ENCODE data around the gene TNPO3.
"Not testable (repeated sequence)": the region's sequence is repeated elsewhere in the genome, so short reads cannot be mapped to it uniquely, and the experiment has no call there.

TNPO3 gene

GRCh38 chr7:129013048-129013724, 41.7 kb downstream of the TNPO3 start:
- no peak for DNase-seq

GRCh38 chr7:129012641-129013040, 42.3 kb downstream of the TNPO3 start:
- DNase-seq: no peak

GRCh38 chr7:129010075-129010474, 44.8 kb downstream of the TNPO3 start:
- DNase-seq: no peak

DNA sequence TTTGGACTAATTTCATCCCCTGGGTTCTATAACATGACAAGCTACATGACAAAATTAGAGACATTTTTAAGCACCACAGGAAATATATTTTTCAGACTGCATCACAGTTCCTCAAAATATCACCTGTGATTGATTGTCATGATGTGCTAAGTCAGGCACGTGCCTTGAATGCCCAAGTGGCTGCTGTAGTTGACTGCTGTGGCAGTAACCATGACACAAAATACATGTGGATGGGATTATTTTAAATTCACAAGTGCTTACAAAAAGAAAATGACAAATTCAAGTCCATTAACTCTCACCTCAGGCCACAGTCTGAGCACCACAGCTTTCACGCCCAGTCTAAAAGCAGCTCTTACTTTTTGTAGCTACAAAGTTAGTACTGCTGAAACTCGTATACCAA, 45.5 kb downstream of the TNPO3 start:
- no peak for DNase-seq

DNA sequence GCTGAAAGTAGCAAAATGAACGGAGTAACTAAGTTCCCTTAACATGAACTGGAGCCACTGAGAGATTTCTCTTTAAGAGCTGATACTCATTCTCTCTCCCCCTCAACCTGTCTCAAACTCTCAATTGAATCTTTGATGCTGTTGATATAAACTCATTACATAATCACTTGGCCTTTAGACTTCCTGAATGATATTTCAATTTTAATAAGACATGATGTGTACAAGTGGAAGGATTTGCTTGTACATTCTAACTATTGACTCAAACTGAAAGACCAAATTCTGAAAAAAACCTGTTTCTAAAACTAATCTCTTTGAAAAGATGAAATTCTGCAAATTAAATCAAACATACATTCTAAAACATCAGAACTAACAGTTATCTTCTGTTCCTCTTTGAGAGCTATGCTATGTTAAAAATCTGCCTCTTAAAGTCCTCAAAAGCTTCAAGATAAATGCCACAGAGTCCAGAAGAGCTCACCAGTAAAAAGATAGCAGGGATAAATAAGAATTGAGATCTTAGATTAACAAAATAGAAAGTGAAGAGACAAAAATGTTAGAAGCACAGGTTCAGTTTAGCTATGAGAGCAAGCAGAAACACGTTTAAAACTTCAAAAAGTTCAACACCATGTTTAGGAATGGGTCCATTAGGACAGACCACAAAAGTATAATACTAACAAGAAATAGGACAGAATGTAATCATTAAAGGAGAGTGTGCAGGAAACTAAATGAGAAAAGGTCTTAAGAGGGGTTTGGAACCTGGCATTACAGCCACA, 46.1 kb downstream of the TNPO3 start:
- DNase-seq: no peak

DNA sequence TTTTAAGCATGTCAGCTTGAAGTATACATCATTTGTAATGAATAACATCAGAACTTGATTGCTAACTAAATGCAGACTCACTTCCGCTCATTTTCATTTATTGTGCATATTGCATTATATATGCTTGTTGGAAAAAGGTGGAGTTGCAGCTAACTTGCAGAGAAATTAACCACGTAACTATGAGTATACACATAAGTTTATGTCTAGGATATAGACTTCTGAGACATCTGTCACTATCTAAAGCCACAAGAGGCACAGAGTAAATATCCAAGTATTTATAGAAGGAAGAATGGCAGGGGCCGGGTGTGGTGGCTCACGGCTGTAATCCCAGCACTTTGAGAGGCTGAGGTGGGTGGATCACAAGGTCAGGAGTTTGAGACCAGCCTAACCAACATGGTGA, 47.3 kb downstream of the TNPO3 start:
- DNase-seq: no peak

DNA sequence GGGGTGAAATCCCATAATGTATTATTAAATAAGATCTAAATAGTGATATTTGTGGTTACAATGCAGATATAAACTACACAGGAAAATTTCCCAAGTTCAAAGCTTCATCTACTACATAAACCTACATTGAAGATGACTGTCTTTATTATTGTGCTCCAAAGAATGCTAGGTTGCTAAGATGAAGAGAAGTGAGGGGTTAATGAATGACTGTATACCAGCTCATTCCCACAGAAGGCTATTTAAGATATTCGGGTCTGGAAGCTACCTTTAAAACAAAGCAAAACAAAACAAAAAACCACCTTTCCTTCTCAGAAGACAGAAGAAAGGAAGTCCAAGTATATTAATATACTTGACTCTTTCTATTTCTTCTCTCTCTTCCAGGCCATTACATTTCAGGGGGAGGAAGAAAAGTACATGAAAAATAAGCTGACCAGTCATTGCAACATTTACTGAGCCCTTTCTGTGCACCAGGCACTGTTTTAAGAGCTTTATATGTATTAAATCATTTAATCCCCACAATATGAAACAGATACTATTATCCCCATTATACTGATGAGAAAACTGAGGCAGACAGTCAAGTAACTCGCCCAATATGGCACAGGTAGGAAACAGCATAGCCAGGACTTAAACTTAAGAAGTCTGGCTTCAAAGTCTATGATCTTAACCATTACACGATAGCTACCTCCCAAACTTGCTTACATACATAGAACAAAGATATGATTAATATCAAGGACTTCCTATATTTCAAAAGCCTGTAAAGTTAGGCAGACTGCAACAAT, 48.1 kb downstream of the TNPO3 start:
- DNase-seq: no peak

- DNase-seq: no peak
Measured at GRCh38 chr7:129005186-129005585, 49.7 kb downstream of the TNPO3 start.

GRCh38 chr7:128997181-128997580, 57.7 kb downstream of the TNPO3 start:
- no peak for DNase-seq

GRCh38 chr7:128994560-128994959, 60.4 kb downstream of the TNPO3 start:
- not testable (repeated sequence) for DNase-seq

GRCh38 chr7:128993419-128993818, 61.5 kb downstream of the TNPO3 start:
- no peak for DNase-seq

- no peak for DNase-seq
Measured at GRCh38 chr7:128989961-128990360, 65.0 kb downstream of the TNPO3 start.

GRCh38 chr7:128988372-128988771, 66.5 kb downstream of the TNPO3 start:
- no peak for DNase-seq

DNA sequence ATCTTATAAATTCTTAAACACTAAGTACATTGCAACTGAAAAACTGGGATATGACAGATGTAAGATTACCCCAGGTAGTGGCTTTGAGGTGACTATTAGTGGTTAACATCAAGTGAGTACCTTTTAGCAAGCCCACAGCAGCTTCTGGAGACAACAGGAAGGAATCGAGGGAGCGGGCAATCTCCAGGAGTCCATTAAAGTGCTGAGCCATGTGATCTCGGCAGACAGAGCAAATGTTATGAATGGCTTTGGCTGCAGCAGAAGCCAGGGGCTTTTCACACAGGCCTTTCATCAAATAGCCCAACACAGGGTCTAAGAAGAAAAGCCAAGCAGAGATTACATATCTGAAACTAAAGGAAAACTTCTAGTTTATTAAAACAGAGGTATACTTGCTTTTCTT, 68.3 kb downstream of the TNPO3 start:
- DNase-seq: no peak

- DNase-seq: no peak
Measured at GRCh38 chr7:128985660-128986059, 69.3 kb downstream of the TNPO3 start.

- no peak for DNase-seq
Measured at GRCh38 chr7:128982105-128982504, 72.8 kb downstream of the TNPO3 start.

GRCh38 chr7:128974241-128974934, 80.5 kb downstream of the TNPO3 start:
- no peak for DNase-seq

DNA sequence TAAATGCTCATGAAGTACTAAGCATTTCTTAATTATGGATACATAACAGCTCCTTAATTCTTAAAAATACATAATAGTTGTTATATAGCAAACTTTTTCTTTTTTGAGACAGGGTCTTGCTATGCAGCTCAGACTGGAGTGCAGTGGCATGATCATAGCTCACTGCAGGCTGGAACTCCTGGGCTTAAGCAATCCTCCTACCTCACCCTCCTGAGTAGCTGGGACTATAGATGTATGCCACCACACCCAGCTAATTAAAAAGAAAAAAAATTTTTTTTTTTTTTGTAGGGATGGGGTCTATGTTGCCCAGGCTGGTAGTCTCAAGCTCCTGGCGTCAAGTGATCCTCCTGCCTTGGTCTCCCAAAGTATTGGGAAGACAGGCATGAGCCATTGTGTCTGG, 86.3 kb downstream of the TNPO3 start:
- no peak for DNase-seq

DNA sequence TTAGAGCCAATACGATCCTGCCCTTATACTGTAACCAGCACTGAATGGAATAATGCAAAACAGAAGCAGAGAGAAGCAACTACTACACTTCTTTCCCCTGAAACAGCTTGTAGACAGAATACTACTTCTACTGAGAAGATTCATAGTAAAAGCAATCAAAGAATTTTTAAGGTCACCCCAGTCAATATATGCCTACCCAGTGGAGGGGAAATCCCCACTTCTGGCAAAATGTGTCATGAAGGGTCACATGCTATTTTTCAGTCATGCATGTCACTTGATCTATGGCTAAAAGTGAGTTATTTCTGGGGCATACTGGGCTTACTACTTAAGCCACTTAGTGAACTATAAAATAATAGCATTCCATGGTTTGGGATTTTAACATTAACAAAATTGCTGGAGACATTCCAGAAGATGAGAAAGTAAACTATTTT, 91.6 kb downstream of the TNPO3 start:
- no peak for DNase-seq

DNA sequence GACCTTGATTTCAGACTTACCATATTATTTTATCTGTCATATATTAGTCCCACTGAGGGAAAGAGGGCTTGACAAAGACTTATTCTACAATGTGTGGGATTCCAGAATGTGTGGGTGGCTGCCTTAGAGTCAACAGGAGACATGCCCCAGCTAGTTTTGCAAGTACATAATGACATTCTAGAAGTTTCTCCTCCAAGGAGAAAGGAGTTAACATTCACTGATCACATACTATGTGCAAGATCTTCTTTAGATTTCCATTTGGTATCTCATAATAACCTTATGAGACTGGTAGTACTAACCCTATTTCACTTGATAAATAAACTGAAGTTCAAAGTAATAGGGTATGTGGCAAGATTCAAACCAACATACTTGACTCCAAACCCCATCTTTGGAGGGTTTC, 92.0 kb downstream of the TNPO3 start:
- no peak for DNase-seq

DNA sequence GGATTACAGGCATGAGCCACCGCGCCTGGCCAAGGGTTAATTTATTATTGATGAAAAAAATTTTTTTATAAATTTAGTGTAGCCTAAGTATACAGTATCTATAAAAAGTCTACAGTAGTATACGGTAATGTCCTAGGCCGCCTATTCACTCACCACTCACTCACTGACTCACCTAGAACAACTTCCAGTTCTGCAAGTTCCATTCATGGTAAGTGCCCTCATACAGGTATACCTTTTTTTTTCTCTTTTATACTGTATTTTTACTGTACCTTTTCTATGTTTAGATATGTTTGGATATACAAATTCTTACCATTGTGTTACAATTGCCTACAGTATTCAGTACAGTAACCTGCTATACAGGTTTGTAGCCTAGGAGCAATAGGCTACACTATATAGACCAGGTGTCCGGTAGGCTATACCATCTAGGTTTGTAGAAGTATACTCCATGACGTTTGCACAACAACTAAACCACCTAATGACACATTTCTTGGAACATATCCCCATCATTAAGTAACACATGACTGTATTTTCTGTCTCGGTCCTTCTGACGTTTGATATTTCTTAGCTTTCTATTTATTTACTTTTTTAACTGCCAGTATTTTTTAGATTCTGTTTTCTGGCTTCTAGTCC, 93.8 kb downstream of the TNPO3 start:
- no peak for DNase-seq

- DNase-seq: no peak
Measured at GRCh38 chr7:128959296-128959695, 95.6 kb downstream of the TNPO3 start.

- no peak for DNase-seq
Measured at GRCh38 chr7:128955981-128956380, 98.9 kb downstream of the TNPO3 start.
